Body of pancreas (tissue), 4 donors: ENCODE results near the gene TVP23A. TPM values are rescaled to one million over a fixed set of nuclear protein-coding genes. Genes with fewer than 3 reads are reported as not detected.

ENCODE experiments used
- ATAC-seq: fragments of 150-250 bp; one replicate; pipeline ENCODE4 v1.9.1; 2016
- DNase-seq, 4 donors: peaks; one replicate each; pipeline ENCODE4 v3.0.0-alpha.2; 2019
- H3K27ac ChIP-seq, 4 donors: fragments of 200-600 bp; sonication (generic); 1 replicate in 3 of 4; 2 replicates in 1 of 4; pipeline versions ENCODE4 v1.5.1 to v1.6.1; 2016 to 2019; ENCODE audit warnings: mild to moderate bottlenecking in 1 of 4, mixed read lengths in 1 of 4, moderate library complexity in 1 of 4
- H3K27me3 ChIP-seq, 2 donors: fragments of 200-600 bp; sonication (generic); one replicate each; pipeline ENCODE4 v1.6.0; 2016; ENCODE audit warnings: mild to moderate bottlenecking in 1 of 2
- H3K36me3 ChIP-seq, 2 donors: fragments of 200-600 bp; sonication (generic); replicated peaks in 1 of 2; 2 replicates each; pipeline ENCODE4 v1.5.1; 2016; ENCODE audit warnings: low read depth in 2 of 2; ENCODE audit not compliant: insufficient read depth in 1 of 2
- H3K4me1 ChIP-seq: fragments of 200-600 bp; sonication (generic); one replicate; pipeline ENCODE4 v1.6.0; 2016
- H3K4me3 ChIP-seq, 2 donors: fragments of 200-600 bp; sonication (generic); 1 replicate in 1 of 2; 2 replicates in 1 of 2; pipeline ENCODE4 v1.5.1; 2016 to 2019
- H3K9me3 ChIP-seq, 3 donors: fragments of 200-600 bp; sonication (generic); 1 replicate in 2 of 3; 2 replicates in 1 of 3; pipeline ENCODE4 v1.5.1; 2016
- CTCF ChIP-seq, 7 experiments: fragments of 450-650 bp in 4 of 7; fragments of 200-600 bp in 3 of 7; sonication (generic) in 3 of 7; IDR thresholded peaks; one replicate each; pipeline ENCODE4 v1.5.1; 2016 to 2019; ENCODE audit warnings: antibody characterized with exemption in 7 of 7
- POLR2A ChIP-seq, 3 donors: fragments of 450-650 bp; IDR thresholded peaks; one replicate each; pipeline ENCODE4 v1.6.1; 2016; ENCODE audit warnings: antibody characterized with exemption in 3 of 3, mild to moderate bottlenecking in 2 of 3
- WGBS, 2 donors: methylation state at CpG; one replicate each; pipeline ENCODE4 v1.1.5; 2017; 5-methylcytosine and 5-hydroxymethylcytosine counted together
- intact Hi-C: fragments of 100-400 bp; cut with DNase I; formaldehyde crosslinking; loops from one replicate; pipeline ENCODE4 v1.15.1; 2023
- total RNA-seq, 2 donors: library from RNA; depleted of rRNA; stranded (reverse); fragments of >200 nt; gene quantifications; one replicate each; pipeline ENCODE4 v1.1.0, GENCODE V29; 2016

The TVP23A gene
- total RNA-seq, 2 donors from 2014 or later, result not detected

DNA sequence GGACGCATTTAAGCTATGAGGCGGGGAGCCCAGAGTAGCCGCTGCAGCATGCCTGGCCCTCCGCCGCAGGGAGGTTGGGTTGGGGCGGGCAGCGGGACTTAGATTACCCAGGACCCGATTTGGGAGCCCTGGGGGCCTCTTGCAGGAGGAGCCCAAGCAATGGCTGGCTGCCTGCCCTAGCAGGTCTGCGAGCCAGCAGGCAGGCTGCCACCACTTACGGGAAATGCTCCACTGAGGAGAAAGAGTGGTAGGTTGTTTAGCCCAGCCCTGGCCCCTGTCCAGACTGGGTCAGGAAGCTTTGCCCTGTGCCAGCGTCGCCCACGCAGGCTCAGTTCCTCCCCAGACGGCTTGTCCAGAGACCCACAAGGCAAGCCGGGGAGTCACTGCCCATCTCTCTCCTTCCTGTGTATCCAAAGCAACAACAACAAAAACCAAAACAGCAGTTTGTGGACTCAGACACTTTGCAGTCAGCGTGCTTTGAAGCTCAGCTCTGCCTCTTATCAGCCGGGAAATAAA is 10.3 kb upstream of the TVP23A start:
- Histone ChIP-seq H3K4me1 (peaks cover 60% of the 10 kb centered on the region), H3K27me3 (no peaks in the 10 kb centered on the region), H3K36me3 (no peaks in the 10 kb centered on the region), H3K4me3 (no peak overlapping the region), H3K27ac (peak overlapping the region; percentile 83 to 87 (median 87)), H3K9me3 (no peaks in the 10 kb centered on the region)
- peak; percentile 80 for ATAC-seq
- TF ChIP-seq CTCF (IDR thresholded peaks at IDR 0.05) (no peak), POLR2A (IDR thresholded peaks at IDR 0.05) (peak in 2 of 3 donors; percentile 41 to 51)
- peak; percentile 96 to 98 (median 98) for DNase-seq
- WGBS, 2 donors, result 1 to 9% methylated on average over 2 to 17 of the region's 17 CpGs
- intact Hi-C loops, result no loop called here

- peak; percentile 70 to 85 (median 84) for DNase-seq
- Histone ChIP-seq H3K36me3 (no peaks in the 10 kb centered on the region), H3K27me3 (no peaks in the 10 kb centered on the region), H3K9me3 (no peaks in the 10 kb centered on the region), H3K4me1 (peaks cover 71% of the 10 kb centered on the region), H3K4me3 (no peak overlapping the region), H3K27ac (peak overlapping the region; percentile 83 to 87 (median 87))
- WGBS, 2 donors, result 11 to 20% methylated on average over 7 to 11 of the region's 11 CpGs
- peak in 1 of 7 experiments; percentile 1 for TF ChIP-seq CTCF (IDR thresholded peaks at IDR 0.05)
- TF ChIP-seq POLR2A (IDR thresholded peaks at IDR 0.05), result no peak
- intact Hi-C loops, result no loop called here
- ATAC-seq, result peak; percentile 44
Measured at GRCh38 chr16:10827691-10828341, 9.2 kb upstream of the TVP23A start.

DNA sequence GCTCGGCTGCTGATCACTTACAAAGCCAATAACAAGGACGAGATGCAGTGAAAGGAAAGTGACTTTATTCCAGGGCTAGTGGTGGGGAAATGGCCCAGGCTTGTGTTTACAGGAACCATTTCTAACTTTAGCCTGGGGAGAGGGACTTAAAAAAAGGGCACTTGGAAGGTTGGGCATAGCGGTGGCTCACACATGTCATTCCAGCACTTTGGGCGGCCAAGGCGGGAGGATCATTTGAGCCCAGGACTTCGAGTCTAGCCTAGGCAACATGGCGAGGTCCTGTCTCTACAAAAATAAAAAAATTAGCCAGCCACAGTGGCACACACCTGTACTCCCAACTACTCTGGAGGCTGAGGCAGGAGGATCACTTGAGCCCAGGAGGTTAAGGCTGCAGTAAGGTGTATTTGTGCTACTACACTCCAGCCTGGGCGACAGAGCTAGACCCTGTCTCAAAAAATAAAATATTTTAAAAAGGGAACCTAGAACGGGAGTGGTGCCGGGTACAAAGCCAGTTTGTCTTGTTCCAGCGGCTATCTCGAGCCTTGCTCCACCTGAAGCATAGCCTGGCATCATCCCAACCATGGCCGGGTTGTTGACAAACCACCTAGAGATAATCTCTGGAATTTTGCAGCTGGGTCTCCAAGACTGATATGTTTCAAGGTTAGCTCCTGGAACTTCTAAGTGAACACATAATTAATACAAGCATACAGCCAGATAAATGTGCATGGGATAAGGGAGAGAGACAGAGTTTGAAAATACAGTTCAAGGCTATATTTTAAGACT is 5.7 kb upstream of the TVP23A start:
- H3K9me3 ChIP-seq, result no peaks in the 10 kb centered on the region
- ATAC-seq (peak; percentile 79), DNase-seq (peak; percentile 97 to 99 (median 98))
- WGBS, 2 donors, result 34 to 39% methylated on average over 12 to 13 of the region's 13 CpGs
- intact Hi-C loops, result no loop called here
- H3K4me3 ChIP-seq, result no peak overlapping the region
- peak overlapping the region; percentile 80 to 93 (median 89) for H3K27ac ChIP-seq
- no peaks in the 10 kb centered on the region for H3K27me3 ChIP-seq
- peaks cover 74% of the 10 kb centered on the region for H3K4me1 ChIP-seq
- TF ChIP-seq CTCF (IDR thresholded peaks at IDR 0.05) (no peak), POLR2A (IDR thresholded peaks at IDR 0.05) (peak in 2 of 3 donors; percentile 19 to 27)
- H3K36me3 ChIP-seq, result no peaks in the 10 kb centered on the region

DNA sequence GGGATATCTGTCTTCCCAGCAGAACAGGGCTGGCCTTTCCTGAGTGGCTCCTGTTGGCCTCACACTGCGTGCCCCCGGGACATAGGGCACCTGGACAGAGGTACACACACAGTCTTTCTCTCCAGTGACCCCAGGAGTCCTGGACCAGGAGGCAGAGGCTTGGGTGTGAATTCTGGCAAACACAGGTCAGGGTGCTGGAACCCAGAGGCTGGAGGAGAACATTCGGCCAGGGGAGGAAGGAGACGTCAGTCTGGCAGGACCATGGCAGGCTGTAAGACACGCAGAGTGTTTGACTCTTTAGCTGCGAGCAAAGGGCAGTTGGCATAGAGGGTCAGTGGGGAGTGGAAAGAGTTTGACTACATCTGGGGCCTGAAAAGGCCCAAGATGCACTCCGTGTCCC is 4.1 kb upstream of the TVP23A start:
- H3K36me3 ChIP-seq, result no peaks in the 10 kb centered on the region
- no peaks in the 10 kb centered on the region for H3K9me3 ChIP-seq
- no peak overlapping the region for H3K4me3 ChIP-seq
- DNase-seq (no peak), ATAC-seq (no peak)
- H3K4me1 ChIP-seq, result peaks cover 58% of the 10 kb centered on the region
- 44 to 77% methylated on average over 4 to 6 of the region's 7 CpGs for WGBS, 2 donors
- H3K27me3 ChIP-seq, result no peaks in the 10 kb centered on the region
- H3K27ac ChIP-seq, result peak overlapping the region in 3 of 4 donors; percentile 15 to 87 (median 45)
- intact Hi-C loops, result no loop called here
- TF ChIP-seq POLR2A (IDR thresholded peaks at IDR 0.05) (no peak), CTCF (IDR thresholded peaks at IDR 0.05) (no peak)
